ENCODE measurements around the gene MTF1. TPM values are rescaled to one million over a fixed set of nuclear protein-coding genes. Genes with fewer than 3 reads are reported as not detected.
"Not testable (repeated sequence)": the region's sequence is repeated elsewhere in the genome, so short reads cannot be mapped to it uniquely, and the experiment has no call there.

The MTF1 gene
- total RNA-seq, 5 donors from 2014 or later (not counting 1 experiment from before 2014, with no cell fraction given): 23.6 to 29.9 (median 24.9) TPM

DNA sequence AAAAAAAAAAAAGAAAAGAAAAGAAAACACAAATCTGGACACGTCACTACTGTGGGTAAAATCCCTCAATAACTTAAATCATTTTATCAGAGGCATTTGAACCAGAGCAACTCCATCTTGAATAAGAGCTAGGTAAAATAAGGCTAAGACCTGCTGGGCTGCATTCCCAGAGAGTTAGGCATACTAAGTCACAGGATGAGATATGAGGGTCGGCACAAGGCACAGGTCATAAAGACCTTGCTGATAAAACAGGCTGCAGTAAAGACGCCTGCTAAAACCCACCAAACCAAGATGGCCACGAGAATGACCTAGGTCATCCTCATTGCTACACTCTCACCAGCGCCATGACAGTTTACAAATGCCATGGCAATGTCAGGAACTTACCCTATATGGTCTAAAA is 43.6 kb upstream of the MTF1 start:
- no peak overlapping the region for H3K27ac ChIP-seq (ENCODE audit: low read length)
- H3K27me3 ChIP-seq (replicated peaks in 1 of 2; ENCODE audit: control insufficient read depth in 2 of 2, extremely low read depth in 1 of 2, insufficient read depth in 2 of 2, low read length in 1 of 2): no peaks in the 10 kb centered on the region
- ChIA-PET CTCF (no interaction called here), POLR2A (interaction anchor here (0.6 to 0.7 kb wide), 3 partner anchors 20 to 52 kb away, joined by 4 to 6 read pairs (median 5); no protein-coding TSS in a partner anchor)
- no peaks in the 10 kb centered on the region for H3K27me3 Mint-ChIP-seq
- no peak overlapping the region for H3K4me3 ChIP-seq (ENCODE audit: control insufficient read depth in 1 of 2, extremely low read depth in 1 of 2, low read length in 1 of 2)
- H3K4me1 ChIP-seq (ENCODE audit: control insufficient read depth in 1 of 2, extremely low read depth in 1 of 2, insufficient read depth in 2 of 2, low read length in 2 of 2): no peaks in the 10 kb centered on the region
- no peak overlapping the region for H3K27ac Mint-ChIP-seq
- H3K4me3 Mint-ChIP-seq: no peak overlapping the region
- ATAC-seq (replicated peaks in 1 of 4): no peak
- H3K36me3 ChIP-seq (ENCODE audit: control insufficient read depth in 2 of 2, extremely low read depth in 1 of 2, insufficient read depth in 1 of 2, low read length in 1 of 2): no peaks in the 10 kb centered on the region
- no peaks in the 10 kb centered on the region for H3K9me3 ChIP-seq
- DNase-seq: no peak
- WGBS (ENCODE audit: insufficient coverage): 100% methylated on average over 2 of the region's 5 CpGs
- peaks cover 0 to 8% (median 2%) of the 10 kb centered on the region in 3 donors for H3K9me3 Mint-ChIP-seq
- peaks cover 10 to 13% (median 11%) of the 10 kb centered on the region in 3 donors for H3K4me1 Mint-ChIP-seq
- H3K36me3 Mint-ChIP-seq: peaks cover 15% of the 10 kb centered on the region

DNA sequence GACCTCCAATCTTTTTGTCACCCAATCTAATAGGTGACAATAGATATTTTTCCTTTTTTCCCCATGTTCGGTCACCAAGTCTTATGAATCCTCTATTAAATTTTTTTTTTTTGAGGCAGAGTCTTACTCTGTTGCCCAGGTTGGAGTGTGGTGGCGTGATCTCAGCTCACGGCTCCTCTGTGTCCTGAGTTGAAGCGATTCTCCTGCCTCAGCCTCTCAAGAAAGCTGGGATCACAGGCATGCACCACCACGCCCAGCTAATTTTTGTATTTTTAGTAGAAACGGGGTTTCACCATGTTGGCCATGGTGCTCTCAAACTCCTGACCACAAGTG is 42.5 kb upstream of the MTF1 start:
- ATAC-seq (replicated peaks in 1 of 4) (no peak), DNase-seq (no peak)
- H3K4me1 ChIP-seq (ENCODE audit: control insufficient read depth in 1 of 2, extremely low read depth in 1 of 2, insufficient read depth in 2 of 2, low read length in 2 of 2): no peaks in the 10 kb centered on the region
- H3K27me3 ChIP-seq (replicated peaks in 1 of 2; ENCODE audit: control insufficient read depth in 2 of 2, extremely low read depth in 1 of 2, insufficient read depth in 2 of 2, low read length in 1 of 2): no peaks in the 10 kb centered on the region
- H3K4me3 ChIP-seq (ENCODE audit: control insufficient read depth in 1 of 2, extremely low read depth in 1 of 2, low read length in 1 of 2): no peak overlapping the region
- no peaks in the 10 kb centered on the region for H3K27me3 Mint-ChIP-seq
- peaks cover 10% of the 10 kb centered on the region for H3K36me3 Mint-ChIP-seq
- peaks cover 0 to 2% (median 2%) of the 10 kb centered on the region in 3 donors for H3K9me3 Mint-ChIP-seq
- POLR2A ChIA-PET: no interaction called here
- H3K27ac Mint-ChIP-seq: peak overlapping the region; percentile 3 to 61
- CTCF ChIA-PET: no interaction called here
- no peaks in the 10 kb centered on the region for H3K9me3 ChIP-seq
- H3K4me3 Mint-ChIP-seq: no peak overlapping the region
- H3K27ac ChIP-seq (ENCODE audit: low read length): no peak overlapping the region
- no peaks in the 10 kb centered on the region for H3K36me3 ChIP-seq (ENCODE audit: control insufficient read depth in 2 of 2, extremely low read depth in 1 of 2, insufficient read depth in 1 of 2, low read length in 1 of 2)
- peaks cover 10 to 12% (median 11%) of the 10 kb centered on the region in 3 donors for H3K4me1 Mint-ChIP-seq
- WGBS (ENCODE audit: insufficient coverage): 100% methylated on average over 3 of the region's 6 CpGs

DNA sequence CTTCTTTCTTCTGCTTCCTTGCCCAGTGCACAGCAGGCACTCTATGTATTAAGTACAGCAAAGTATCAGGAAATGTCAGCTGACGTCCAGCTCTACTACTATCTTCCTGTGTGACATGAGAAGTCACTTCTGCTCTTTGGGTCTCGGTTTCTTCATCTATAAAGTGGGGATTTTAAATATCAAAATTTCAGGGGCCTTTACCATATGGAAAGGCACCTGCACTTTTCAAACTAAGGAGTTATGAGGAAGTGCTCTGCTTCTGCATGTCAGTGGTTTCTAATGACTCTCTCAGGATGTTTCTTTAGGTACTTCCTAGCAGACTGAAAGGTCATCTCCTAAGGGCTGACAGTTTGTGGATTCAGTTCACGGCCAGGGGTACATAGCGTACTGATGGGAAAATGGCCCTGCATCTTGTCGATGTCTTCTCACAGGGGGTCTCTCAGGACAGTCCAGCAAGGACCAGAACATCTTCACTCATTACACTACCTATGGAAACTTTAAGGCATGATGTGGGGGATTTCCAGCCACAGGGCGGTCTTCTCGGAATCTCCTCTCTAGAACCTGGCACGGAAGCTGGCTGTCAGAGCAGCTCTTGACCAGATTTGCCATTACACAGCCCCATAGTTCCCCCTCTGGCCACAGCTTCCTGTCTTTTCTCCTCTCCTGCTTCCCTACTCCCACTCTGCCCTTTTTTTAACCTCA is 42.0 kb upstream of the MTF1 start:
- Histone ChIP-seq H3K27ac (ENCODE audit: low read length) (no peak overlapping the region), H3K4me1 (ENCODE audit: control insufficient read depth in 1 of 2, extremely low read depth in 1 of 2, insufficient read depth in 2 of 2, low read length in 2 of 2) (no peaks in the 10 kb centered on the region), H3K27me3 (replicated peaks in 1 of 2; ENCODE audit: control insufficient read depth in 2 of 2, extremely low read depth in 1 of 2, insufficient read depth in 2 of 2, low read length in 1 of 2) (no peaks in the 10 kb centered on the region), H3K36me3 (ENCODE audit: control insufficient read depth in 2 of 2, extremely low read depth in 1 of 2, insufficient read depth in 1 of 2, low read length in 1 of 2) (no peaks in the 10 kb centered on the region), H3K9me3 (no peaks in the 10 kb centered on the region), H3K4me3 (ENCODE audit: control insufficient read depth in 1 of 2, extremely low read depth in 1 of 2, low read length in 1 of 2) (no peak overlapping the region)
- Mint-ChIP-seq H3K36me3 (peaks cover 8% of the 10 kb centered on the region), H3K27me3 (no peaks in the 10 kb centered on the region), H3K9me3 (peaks cover 0 to 2% (median 0%) of the 10 kb centered on the region in 3 donors), H3K4me3 (no peak overlapping the region), H3K27ac (peak overlapping the region; percentile 3 to 61), H3K4me1 (peaks cover 10 to 12% (median 11%) of the 10 kb centered on the region in 3 donors)
- CTCF ChIA-PET: no interaction called here
- 90% methylated on average over 2 of the region's 8 CpGs for WGBS (ENCODE audit: insufficient coverage)
- POLR2A ChIA-PET: no interaction called here
- peak in 1 of 35 experiments; percentile 13 for DNase-seq
- ATAC-seq (replicated peaks in 1 of 4): no peak

- DNase-seq; H3K4me3 Mint-ChIP-seq; H3K27ac Mint-ChIP-seq; H3K36me3 ChIP-seq (ENCODE audit: control insufficient read depth in 2 of 2, extremely low read depth in 1 of 2, insufficient read depth in 1 of 2, low read length in 1 of 2); H3K27me3 Mint-ChIP-seq; H3K9me3 ChIP-seq; H3K27ac ChIP-seq (ENCODE audit: low read length); POLR2A ChIA-PET; H3K36me3 Mint-ChIP-seq; H3K9me3 Mint-ChIP-seq; H3K4me3 ChIP-seq (ENCODE audit: control insufficient read depth in 1 of 2, extremely low read depth in 1 of 2, low read length in 1 of 2); H3K27me3 ChIP-seq (replicated peaks in 1 of 2; ENCODE audit: control insufficient read depth in 2 of 2, extremely low read depth in 1 of 2, insufficient read depth in 2 of 2, low read length in 1 of 2); ATAC-seq (replicated peaks in 1 of 4); CTCF ChIA-PET; H3K4me1 ChIP-seq (ENCODE audit: control insufficient read depth in 1 of 2, extremely low read depth in 1 of 2, insufficient read depth in 2 of 2, low read length in 2 of 2): not testable (repeated sequence)
- peaks cover 10 to 18% (median 11%) of the 10 kb centered on the region in 3 donors for H3K4me1 Mint-ChIP-seq
- no CpG with 5 or more reads among the region's 3 CpGs for WGBS (ENCODE audit: insufficient coverage)
Observed at GRCh38 chr1:37897563-37897962, 38.2 kb upstream of the MTF1 start.

GRCh38 chr1:37893673-37894072 is 34.3 kb upstream of the MTF1 start:
- Histone ChIP-seq H3K4me1 (ENCODE audit: control insufficient read depth in 1 of 2, extremely low read depth in 1 of 2, insufficient read depth in 2 of 2, low read length in 2 of 2) (no peaks in the 10 kb centered on the region), H3K27ac (ENCODE audit: low read length) (no peak overlapping the region), H3K4me3 (ENCODE audit: control insufficient read depth in 1 of 2, extremely low read depth in 1 of 2, low read length in 1 of 2) (no peak overlapping the region), H3K27me3 (replicated peaks in 1 of 2; ENCODE audit: control insufficient read depth in 2 of 2, extremely low read depth in 1 of 2, insufficient read depth in 2 of 2, low read length in 1 of 2) (no peaks in the 10 kb centered on the region), H3K36me3 (ENCODE audit: control insufficient read depth in 2 of 2, extremely low read depth in 1 of 2, insufficient read depth in 1 of 2, low read length in 1 of 2) (peaks cover 0 to 16% of the 10 kb centered on the region in 2 donors), H3K9me3 (no peaks in the 10 kb centered on the region)
- Mint-ChIP-seq H3K36me3 (peaks cover 11% of the 10 kb centered on the region), H3K27me3 (no peaks in the 10 kb centered on the region), H3K9me3 (no peaks in the 10 kb centered on the region), H3K4me3 (no peak overlapping the region), H3K4me1 (peaks cover 5 to 14% (median 5%) of the 10 kb centered on the region in 3 donors), H3K27ac (no peak overlapping the region)
- CTCF ChIA-PET: no interaction called here
- POLR2A ChIA-PET: no interaction called here
- ATAC-seq (replicated peaks in 1 of 4): no peak
- DNase-seq: no peak
- WGBS (ENCODE audit: insufficient coverage): 89% methylated on average over 2 of the region's 2 CpGs

DNA sequence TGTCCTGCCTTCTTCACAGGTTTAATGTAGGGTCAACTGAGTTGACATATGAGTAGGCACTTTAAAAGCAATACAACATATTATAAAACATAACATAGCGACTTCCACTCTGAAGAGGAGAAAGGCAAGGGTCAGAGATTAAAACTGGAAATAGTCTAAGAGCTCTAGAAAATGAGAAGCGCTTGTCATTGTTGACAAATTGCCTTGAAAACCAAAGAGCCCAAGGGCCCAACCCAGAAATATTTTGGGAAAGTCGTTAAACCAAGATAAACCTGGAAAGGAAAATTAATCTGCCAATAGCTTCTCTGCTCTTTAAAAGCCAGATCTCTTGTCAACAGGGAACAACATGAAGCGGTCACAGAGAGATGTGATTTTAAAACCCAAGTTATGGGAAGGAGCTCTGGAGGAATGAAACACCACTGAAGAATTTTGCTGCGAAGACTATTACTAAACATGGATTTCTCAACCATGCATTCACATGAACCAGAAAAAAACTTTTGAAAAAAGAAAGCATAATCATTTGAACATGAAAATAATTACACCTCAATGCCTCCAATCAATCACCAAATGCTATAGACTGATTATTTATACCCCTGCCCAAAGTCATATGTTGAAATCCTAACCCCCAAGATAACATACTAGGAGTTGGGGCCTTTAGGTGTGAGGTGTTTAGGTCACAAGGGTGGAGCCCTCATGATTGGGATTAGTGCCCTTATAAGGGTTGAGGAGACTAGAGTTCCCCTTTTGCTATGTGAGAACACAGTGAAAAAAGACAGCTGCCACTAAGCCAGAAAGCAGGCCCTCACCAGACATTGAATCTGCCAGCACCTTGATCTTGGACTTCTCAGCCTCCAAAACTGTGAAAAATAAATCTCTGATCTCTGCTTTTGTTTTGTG is 33.0 kb upstream of the MTF1 start:
- Histone ChIP-seq H3K36me3 (ENCODE audit: control insufficient read depth in 2 of 2, extremely low read depth in 1 of 2, insufficient read depth in 1 of 2, low read length in 1 of 2) (peaks cover 0 to 28% of the 10 kb centered on the region in 2 donors), H3K4me3 (ENCODE audit: control insufficient read depth in 1 of 2, extremely low read depth in 1 of 2, low read length in 1 of 2) (no peak overlapping the region), H3K9me3 (no peaks in the 10 kb centered on the region), H3K27ac (ENCODE audit: low read length) (no peak overlapping the region), H3K4me1 (ENCODE audit: control insufficient read depth in 1 of 2, extremely low read depth in 1 of 2, insufficient read depth in 2 of 2, low read length in 2 of 2) (no peaks in the 10 kb centered on the region), H3K27me3 (replicated peaks in 1 of 2; ENCODE audit: control insufficient read depth in 2 of 2, extremely low read depth in 1 of 2, insufficient read depth in 2 of 2, low read length in 1 of 2) (no peaks in the 10 kb centered on the region)
- Mint-ChIP-seq H3K27me3 (no peaks in the 10 kb centered on the region), H3K9me3 (no peaks in the 10 kb centered on the region), H3K4me1 (peaks cover 5 to 14% (median 5%) of the 10 kb centered on the region in 3 donors), H3K36me3 (peaks cover 23% of the 10 kb centered on the region), H3K27ac (peak overlapping the region in 1 of 2 donors; percentile 26), H3K4me3 (no peak overlapping the region)
- CTCF ChIA-PET: interaction anchor here in 1 of 2 donors (0.9 kb wide), 1 partner anchor 211 kb away, joined by 3 read pairs; no protein-coding TSS in a partner anchor
- DNase-seq (no peak), ATAC-seq (replicated peaks in 1 of 4) (no peak)
- POLR2A ChIA-PET: no interaction called here
- WGBS (ENCODE audit: insufficient coverage): 100% methylated on average over 2 of the region's 5 CpGs

Data from T-cell (primary cell).